Right lobe of liver (tissue), 6 donors: ENCODE results near the gene PACC1. TPM values are rescaled to one million over a fixed set of nuclear protein-coding genes. Genes with fewer than 3 reads are reported as not detected.

Experiments
- ATAC-seq, 4 donors: fragments of 200-7000 bp; cut with Tn5 transposase; one replicate each; pipeline ENCODE4 v1.9.1; 2020; ENCODE audit warnings: mild to moderate bottlenecking in 4 of 4, moderate library complexity in 4 of 4
- DNase-seq, 3 donors: peaks; one replicate each; pipeline ENCODE4 v3.0.0-alpha.2; 2020
- H3K27ac ChIP-seq, 3 donors: fragments of 200-600 bp; one replicate each; pipeline ENCODE4 v1.8.0; 2022
- H3K27me3 ChIP-seq, 2 donors: fragments of 200-600 bp; one replicate each; pipeline ENCODE4 v1.8.0; 2022
- H3K36me3 ChIP-seq, 4 donors: fragments of 200-600 bp; sonication (generic) in 1 of 4; one replicate each; pipeline versions ENCODE4 v1.5.1 to v1.8.0; 2017 to 2022; ENCODE audit warnings: control low read depth in 1 of 4
- H3K4me1 ChIP-seq, 4 donors: fragments of 200-600 bp; sonication (generic) in 1 of 4; one replicate each; pipeline versions ENCODE4 v1.5.1 to v1.8.0; 2017 to 2022; ENCODE audit warnings: control low read depth in 1 of 4
- H3K4me3 ChIP-seq, 3 donors: fragments of 200-600 bp; one replicate each; pipeline ENCODE4 v1.8.0; 2022
- H3K9me3 ChIP-seq, 4 donors: fragments of 200-600 bp; sonication (generic) in 1 of 4; one replicate each; pipeline versions ENCODE4 v1.5.1 to v1.8.0; 2017 to 2022; ENCODE audit warnings: control low read depth in 1 of 4
- POLR2A ChIP-seq: fragments of 450-650 bp; IDR thresholded peaks from one replicate; pipeline ENCODE4 v1.6.1; 2017; ENCODE audit warnings: antibody characterized with exemption, mild to moderate bottlenecking
- WGBS: methylation state at CpG from one replicate; pipeline ENCODE4 v1.1.6; 2018; ENCODE audit warnings: low coverage, low lambda C conversion rate; ENCODE audit not compliant: insufficient coverage; ENCODE audit errors: missing lambda C conversion rate; 5-methylcytosine and 5-hydroxymethylcytosine counted together
- intact Hi-C, 2 donors: fragments of 100-400 bp; cut with DNase I; formaldehyde crosslinking; loops; one replicate each; pipeline versions ENCODE4 v1.11.2 to v1.14.1; 2022
- total RNA-seq, 6 experiments: library from RNA; depleted of rRNA in 2 of 6; stranded (reverse); fragments of >200 nt in 2 of 6; fragmentation: NEBNext Ultra II Directional in 3 of 6; extraction: Animal tissue kit (Norgen Biotek cat#: 25700) in 3 of 6; gene quantifications; one replicate each; pipeline versions ENCODE4 v1.1.0 to v1.2.4, GENCODE V29; 2016 to 2023
- TF ChIP-seq, protein P1 (sequence below), 4 donors: fragments of 200-600 bp in 3 of 4; fragments of 450-650 bp in 1 of 4; IDR thresholded peaks; one replicate each; pipeline versions ENCODE4 v1.5.1 to v1.8.0; 2016 to 2022; ENCODE audit warnings: antibody characterized with exemption in 4 of 4, mild to moderate bottlenecking in 2 of 4
- donor health status: DM: no; HTN: yes; CAD: no.
- donor health status: DM: no; HTN: no; CAD: no.
- donor health status: DM: no; HTN: no; CAD: no.
- donor health status: DM: no; HTN: yes; CAD: no.
- donor health status: DM: no; HTN: yes; CAD: no.

PACC1 gene
- total RNA-seq, 6 experiments from 2014 or later, result 0.88 to 3.3 (median 1.7) TPM

GRCh38 chr1:212455401-212455800 is 40.7 kb upstream of the PACC1 start:
- H3K27me3 ChIP-seq, result no peaks in the 10 kb centered on the region
- H3K9me3 ChIP-seq, result no peaks in the 10 kb centered on the region
- WGBS, result 89% methylated on average over 2 of the region's 2 CpGs
- H3K27ac ChIP-seq, result no peak overlapping the region
- TF ChIP-seq, protein P1, sequence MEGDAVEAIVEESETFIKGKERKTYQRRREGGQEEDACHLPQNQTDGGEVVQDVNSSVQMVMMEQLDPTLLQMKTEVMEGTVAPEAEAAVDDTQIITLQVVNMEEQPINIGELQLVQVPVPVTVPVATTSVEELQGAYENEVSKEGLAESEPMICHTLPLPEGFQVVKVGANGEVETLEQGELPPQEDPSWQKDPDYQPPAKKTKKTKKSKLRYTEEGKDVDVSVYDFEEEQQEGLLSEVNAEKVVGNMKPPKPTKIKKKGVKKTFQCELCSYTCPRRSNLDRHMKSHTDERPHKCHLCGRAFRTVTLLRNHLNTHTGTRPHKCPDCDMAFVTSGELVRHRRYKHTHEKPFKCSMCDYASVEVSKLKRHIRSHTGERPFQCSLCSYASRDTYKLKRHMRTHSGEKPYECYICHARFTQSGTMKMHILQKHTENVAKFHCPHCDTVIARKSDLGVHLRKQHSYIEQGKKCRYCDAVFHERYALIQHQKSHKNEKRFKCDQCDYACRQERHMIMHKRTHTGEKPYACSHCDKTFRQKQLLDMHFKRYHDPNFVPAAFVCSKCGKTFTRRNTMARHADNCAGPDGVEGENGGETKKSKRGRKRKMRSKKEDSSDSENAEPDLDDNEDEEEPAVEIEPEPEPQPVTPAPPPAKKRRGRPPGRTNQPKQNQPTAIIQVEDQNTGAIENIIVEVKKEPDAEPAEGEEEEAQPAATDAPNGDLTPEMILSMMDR (IDR thresholded peaks at IDR 0.05), result no peak
- no peak for TF ChIP-seq POLR2A
- intact Hi-C loops, result loop anchor here (5.0 to 10.0 kb wide), 4 partner anchors 91 to 398 kb away; no protein-coding TSS in a partner anchor
- DNase-seq (no peak), ATAC-seq (no peak)
- no peak overlapping the region for H3K4me3 ChIP-seq
- no peaks in the 10 kb centered on the region for H3K36me3 ChIP-seq
- H3K4me1 ChIP-seq, result no peaks in the 10 kb centered on the region

GRCh38 chr1:212454741-212455140 is 40.1 kb upstream of the PACC1 start:
- Histone ChIP-seq H3K27me3 (no peaks in the 10 kb centered on the region), H3K36me3 (no peaks in the 10 kb centered on the region), H3K27ac (no peak overlapping the region), H3K4me1 (no peaks in the 10 kb centered on the region), H3K9me3 (no peaks in the 10 kb centered on the region), H3K4me3 (no peak overlapping the region)
- DNase-seq (peak in 1 of 3 donors; percentile 33), ATAC-seq (no peak)
- intact Hi-C loops, result loop anchor here (5.0 to 10.0 kb wide), 4 partner anchors 90 to 397 kb away; no protein-coding TSS in a partner anchor
- WGBS, result 72% methylated on average over 2 of the region's 3 CpGs
- TF ChIP-seq POLR2A, result no peak
- TF ChIP-seq, protein P1 (IDR thresholded peaks at IDR 0.05), result no peak

DNA sequence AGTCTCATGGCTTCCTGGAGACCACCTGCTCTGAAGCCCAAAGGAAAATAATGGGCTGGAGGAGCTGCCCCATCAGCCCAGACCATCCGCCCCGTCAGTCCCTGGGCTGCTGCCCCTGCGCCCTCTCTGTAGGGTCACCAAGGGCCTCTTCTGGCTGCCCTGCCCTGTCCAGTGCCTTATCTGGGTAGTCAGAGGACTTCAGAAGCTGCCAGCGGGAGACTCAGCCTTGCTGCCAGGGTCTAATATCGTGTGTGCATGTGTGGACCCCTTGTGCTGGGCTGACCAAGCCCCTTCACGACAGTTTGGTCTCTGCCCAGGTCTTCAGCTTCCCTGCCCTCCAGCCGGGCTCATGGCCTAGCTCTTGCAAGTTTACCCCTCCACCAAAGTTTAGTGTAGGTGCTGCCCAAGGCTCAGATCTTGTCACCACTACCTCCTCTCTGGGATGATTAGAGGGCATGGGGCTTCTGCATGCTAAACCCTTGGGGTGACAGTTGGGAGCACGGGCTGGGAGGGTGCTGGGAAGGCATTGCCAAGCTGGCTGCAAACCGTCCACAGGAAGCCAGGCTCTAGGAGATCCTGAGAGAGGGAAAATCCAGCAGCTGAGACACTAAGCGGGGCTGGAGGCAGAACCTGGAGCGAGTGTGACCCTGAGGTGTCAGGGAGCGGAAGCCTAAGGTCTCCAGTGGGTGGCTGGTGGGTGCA is 38.6 kb upstream of the PACC1 start:
- Histone ChIP-seq H3K4me1 (no peaks in the 10 kb centered on the region), H3K27ac (no peak overlapping the region), H3K9me3 (no peaks in the 10 kb centered on the region), H3K4me3 (no peak overlapping the region), H3K27me3 (no peaks in the 10 kb centered on the region), H3K36me3 (no peaks in the 10 kb centered on the region)
- ATAC-seq (peak in 1 of 4 donors; percentile 4), DNase-seq (peak in 1 of 3 donors; percentile 23)
- WGBS, result 57% methylated on average over 1 of the region's 12 CpGs
- intact Hi-C loops, result loop anchor here in 1 of 2 donors (10.0 kb wide), 2 partner anchors 89 to 389 kb away; no protein-coding TSS in a partner anchor
- TF ChIP-seq POLR2A, result no peak
- TF ChIP-seq, protein P1 (IDR thresholded peaks at IDR 0.05), result no peak

DNA sequence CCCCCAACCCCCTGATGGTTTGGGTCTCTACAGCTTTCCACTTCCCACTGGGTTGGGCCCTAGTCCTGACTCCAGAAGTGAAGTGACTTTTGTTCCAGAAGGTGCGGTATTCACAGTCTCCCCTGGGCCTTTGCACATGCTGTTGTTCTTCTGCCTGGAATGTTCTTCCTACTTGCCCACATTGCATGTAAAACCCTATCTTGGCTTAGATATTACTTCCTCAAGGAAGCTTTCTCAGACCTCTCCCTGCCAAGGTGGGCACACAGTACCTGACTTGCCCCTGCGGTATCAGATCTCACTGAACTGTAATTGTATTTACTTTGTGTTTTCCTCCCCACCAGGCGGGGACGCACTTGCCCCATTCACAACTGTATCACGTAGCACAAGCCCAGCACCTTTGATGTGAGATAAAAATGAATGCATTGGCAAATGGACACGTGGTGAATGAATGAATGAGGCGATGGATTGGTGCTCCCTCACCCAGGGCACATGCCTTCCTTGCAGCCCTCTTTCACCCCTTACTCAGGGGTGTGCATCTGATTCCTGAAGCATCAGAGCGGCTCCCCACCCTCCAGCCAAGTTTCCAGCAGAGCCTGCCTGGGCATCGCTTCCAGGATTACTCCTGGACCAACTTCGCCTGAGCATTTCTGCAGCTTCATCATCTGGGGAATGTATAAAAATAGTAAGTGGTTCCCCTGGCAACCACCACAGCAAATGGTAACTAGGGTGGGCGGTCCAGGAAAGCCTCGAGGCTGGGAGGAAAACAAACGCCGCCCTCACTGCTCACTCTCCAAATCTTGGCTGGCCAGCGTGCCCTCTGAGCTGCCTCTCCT is 37.9 kb upstream of the PACC1 start:
- TF ChIP-seq POLR2A, result no peak
- TF ChIP-seq, protein P1 (IDR thresholded peaks at IDR 0.05), result no peak
- Histone ChIP-seq H3K4me1 (no peaks in the 10 kb centered on the region), H3K4me3 (no peak overlapping the region), H3K27ac (no peak overlapping the region), H3K27me3 (no peaks in the 10 kb centered on the region), H3K9me3 (no peaks in the 10 kb centered on the region), H3K36me3 (no peaks in the 10 kb centered on the region)
- peak in 2 of 4 donors; percentile 28 to 34 for ATAC-seq
- intact Hi-C loops, result loop anchor here in 1 of 2 donors (10.0 kb wide), 2 partner anchors 88 to 388 kb away; no protein-coding TSS in a partner anchor
- DNase-seq, result peak in 1 of 3 donors; percentile 44
- WGBS, result 75% methylated on average over 9 of the region's 15 CpGs
